GM12878 (cell line): ENCODE measurements around the gene SEMA4D. TPM values are rescaled to one million over a fixed set of nuclear protein-coding genes. Genes with fewer than 3 reads are reported as not detected.

Experiments used
- EGR1 ChIP-seq, 2 experiments: IDR thresholded peaks; 1 replicate in 1 of 2; 2 replicates in 1 of 2; pipeline ENCODE4 v1.6.1; 2011 to 2012; ENCODE audit warnings: low read depth in 2 of 2, low read length in 2 of 2, borderline replicate concordance in 1 of 2, mild to moderate bottlenecking in 1 of 2, moderate library complexity in 1 of 2
- ETV6 ChIP-seq, 2 experiments: fragments of 450-650 bp in 1 of 2; IDR thresholded peaks in 1 of 2; conservative IDR thresholded peaks in 1 of 2; 2 replicates each; pipeline ENCODE4 v1.6.1; 2014; ENCODE audit warnings: antibody characterized with exemption in 1 of 2, borderline replicate concordance in 1 of 2, low read depth in 1 of 2, mild to moderate bottlenecking in 1 of 2, moderate library complexity in 1 of 2
- FOS ChIP-seq: IDR thresholded peaks from 3 replicates; pipeline ENCODE4 v1.6.1; 2011; ENCODE audit warnings: borderline replicate concordance; ENCODE audit not compliant: insufficient read length; ENCODE audit errors: extremely low read depth
- GATAD2B ChIP-seq: fragments of 450-650 bp; conservative IDR thresholded peaks from 2 replicates; pipeline ENCODE4 v1.6.1; 2017; ENCODE audit warnings: low read depth, mild to moderate bottlenecking, moderate library complexity
- IRF4 ChIP-seq: IDR thresholded peaks from 2 replicates; pipeline ENCODE4 v1.6.1; 2011; ENCODE audit warnings: low read depth, low read length
- MEF2A ChIP-seq: IDR thresholded peaks from 2 replicates; pipeline ENCODE4 v1.6.1; 2011; ENCODE audit warnings: low read depth, mild to moderate bottlenecking, low read length, moderate library complexity; ENCODE audit not compliant: insufficient read depth
- MXI1 ChIP-seq: fragments of 150-350 bp; IDR thresholded peaks from 2 replicates; pipeline ENCODE4 v1.6.1; 2011; ENCODE audit warnings: low read depth, mild to moderate bottlenecking, inconsistent platforms, low read length, improper control_type of control experiment
- NFIC ChIP-seq: IDR thresholded peaks from 2 replicates; pipeline ENCODE4 v1.6.1; 2012; ENCODE audit warnings: low read depth, mild to moderate bottlenecking, inconsistent platforms, low read length, moderate library complexity
- NR2C1 ChIP-seq: fragments of 450-650 bp; IDR thresholded peaks from 2 replicates; pipeline ENCODE4 v1.6.1; 2017; ENCODE audit warnings: antibody characterized with exemption, mild to moderate bottlenecking, moderate library complexity
- PAX5 ChIP-seq: IDR thresholded peaks from 2 replicates; pipeline ENCODE4 v1.6.1; 2011; ENCODE audit warnings: low read depth, low read length, borderline replicate concordance
- PAX8 ChIP-seq: fragments of 450-650 bp; IDR thresholded peaks from 2 replicates; pipeline ENCODE4 v1.6.1; 2017; ENCODE audit warnings: mild to moderate bottlenecking, moderate library complexity
- POLR2AphosphoS5 ChIP-seq: IDR thresholded peaks from 2 replicates; pipeline ENCODE4 v1.6.1; 2011; ENCODE audit warnings: mild to moderate bottlenecking, low read length, inconsistent platforms
- RAD21 ChIP-seq: IDR thresholded peaks from 2 replicates; pipeline ENCODE4 v1.6.1; 2011; ENCODE audit warnings: mild to moderate bottlenecking, low read depth, low read length, moderate library complexity; ENCODE audit not compliant: insufficient read depth
- SMAD1 ChIP-seq: fragments of 450-650 bp; IDR thresholded peaks from 2 replicates; pipeline ENCODE4 v1.6.1; 2018; ENCODE audit warnings: mild to moderate bottlenecking, low read depth; ENCODE audit not compliant: partially characterized antibody
- SP1 ChIP-seq: IDR thresholded peaks from one replicate; pipeline ENCODE4 v1.6.1; 2011; ENCODE audit warnings: low read depth, low read length
- TCF12 ChIP-seq: IDR thresholded peaks from 2 replicates; pipeline ENCODE4 v1.6.1; 2011; ENCODE audit warnings: low read depth, mild to moderate bottlenecking, low read length
- WRNIP1 ChIP-seq: IDR thresholded peaks from 2 replicates; pipeline ENCODE4 v1.6.1; 2011; ENCODE audit warnings: low read depth, low read length, improper control_type of control experiment, borderline replicate concordance
- YBX1 ChIP-seq: fragments of 450-650 bp; IDR thresholded peaks from 2 replicates; pipeline ENCODE4 v1.6.1; 2016; ENCODE audit warnings: antibody characterized with exemption
- ZNF687 ChIP-seq: fragments of 450-650 bp; IDR thresholded peaks from 2 replicates; pipeline ENCODE4 v1.6.1; 2017; ENCODE audit warnings: mild to moderate bottlenecking, moderate library complexity
- polyA plus RNA-seq, 11 experiments: library from polyadenylated mRNA; depleted of rRNA in 4 of 11; unstranded in 6 of 11; stranded (reverse) in 5 of 11; fragments of >200 nt; fragmentation: Nextera tagmentation in 4 of 11; fragmentation: Illumina TruSeq in 1 of 11; extraction: Ambion mirVana in 4 of 11; extraction: Trizol in 1 of 11; gene quantifications; 1 replicate in 1 of 11; 2 replicates in 10 of 11; pipeline versions ENCODE4 v1.2.1 to v1.2.3, GENCODE V29; 2011 to 2016; ENCODE audit warnings: inconsistent platforms in 2 of 11, missing spikeins in 2 of 11, low read depth in 1 of 11
- total RNA-seq, 4 experiments: library from RNA; depleted of rRNA in 3 of 4; stranded (reverse); fragments of >200 nt in 3 of 4; fragmentation: Illumina TruSeq in 1 of 4; extraction: Trizol in 1 of 4; gene quantifications; 2 replicates each; pipeline versions ENCODE4 v1.2.1 to v1.2.3, GENCODE V29; 2013 to 2021
- TF ChIP-seq, protein P1 (sequence below): fragments of 450-650 bp; IDR thresholded peaks from 2 replicates; pipeline ENCODE4 v1.6.1; 2016; ENCODE audit warnings: mild to moderate bottlenecking
- TF ChIP-seq, protein P2 (sequence below): fragments of 450-650 bp; IDR thresholded peaks from 2 replicates; pipeline ENCODE4 v1.6.1; 2016; ENCODE audit warnings: mild to moderate bottlenecking, moderate library complexity, borderline replicate concordance

SEMA4D gene
- total and polyA plus RNA-seq, 10 of the 15 experiments (the other 5 are each of a cell fraction or from before 2014, with no cell fraction given) = 15.1 to 136 (median 39.6) TPM

DNA sequence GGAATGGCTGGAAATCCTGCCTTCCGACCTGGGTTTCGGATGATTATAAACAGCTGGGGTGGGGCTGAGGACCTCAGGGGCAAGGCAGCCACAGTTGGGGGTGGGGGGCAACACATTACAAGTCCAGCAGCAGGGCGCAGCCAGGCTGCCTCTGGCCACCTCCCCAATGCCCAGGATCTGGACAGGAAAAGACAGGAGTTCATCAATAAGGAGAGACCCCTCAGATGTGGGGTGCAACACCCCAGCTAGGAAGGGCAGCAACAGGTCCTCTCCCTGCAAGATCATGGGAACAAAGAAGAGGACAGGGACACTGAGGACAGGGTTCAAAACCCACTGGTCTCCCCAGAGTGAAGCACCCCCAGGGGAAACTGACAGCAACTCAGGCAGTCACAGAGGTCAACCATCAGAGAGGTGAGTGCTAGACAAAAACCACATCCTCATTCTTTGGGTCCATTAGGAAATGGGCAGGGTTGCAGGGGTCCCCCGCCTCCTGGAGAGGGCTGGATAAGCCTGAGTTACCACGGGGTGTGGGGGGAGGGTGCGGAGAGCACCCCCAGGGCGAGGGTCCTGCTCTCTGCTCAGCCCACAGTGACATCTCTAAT, 33.5 kb downstream of the SEMA4D start (continued):
- TF ChIP-seq, protein P1, sequence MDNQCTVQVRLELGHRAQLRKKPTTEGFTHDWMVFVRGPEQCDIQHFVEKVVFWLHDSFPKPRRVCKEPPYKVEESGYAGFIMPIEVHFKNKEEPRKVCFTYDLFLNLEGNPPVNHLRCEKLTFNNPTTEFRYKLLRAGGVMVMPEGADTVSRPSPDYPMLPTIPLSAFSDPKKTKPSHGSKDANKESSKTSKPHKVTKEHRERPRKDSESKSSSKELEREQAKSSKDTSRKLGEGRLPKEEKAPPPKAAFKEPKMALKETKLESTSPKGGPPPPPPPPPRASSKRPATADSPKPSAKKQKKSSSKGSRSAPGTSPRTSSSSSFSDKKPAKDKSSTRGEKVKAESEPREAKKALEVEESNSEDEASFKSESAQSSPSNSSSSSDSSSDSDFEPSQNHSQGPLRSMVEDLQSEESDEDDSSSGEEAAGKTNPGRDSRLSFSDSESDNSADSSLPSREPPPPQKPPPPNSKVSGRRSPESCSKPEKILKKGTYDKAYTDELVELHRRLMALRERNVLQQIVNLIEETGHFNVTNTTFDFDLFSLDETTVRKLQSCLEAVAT = peak; percentile 8; the same call in 1 of the 2 replicates
- TF ChIP-seq FOS (no peak), EGR1 (IDR thresholded peaks at IDR 0.05; ENCODE audit: borderline replicate concordance in 1 of 2, low read depth in 2 of 2, low read length in 2 of 2) (no peak), YBX1 (peak; percentile 84; the same call in 1 of the 2 replicates), ETV6 (conservative IDR thresholded peaks at IDR 0.05 in 1 of 2, IDR thresholded peaks at IDR 0.05 in 1 of 2; ENCODE audit: borderline replicate concordance in 1 of 2, low read depth in 1 of 2) (peak in 1 of 2 experiments; percentile 38; a peak in 1 of 4 replicates), POLR2AphosphoS5 (peak; percentile 16; the same call in 1 of the 2 replicates), MEF2A (0 out of 2 replicates have a peak, but pooled peaks have one; percentile 10), ZNF687 (peak; percentile 68; the same call in 1 of the 2 replicates), TCF12 (no peak), WRNIP1 (no peak), PAX8 (no peak), RAD21 (no peak), MXI1 (no peak), NR2C1 (no peak), IRF4 (peak; percentile 37; the same call in 1 of the 2 replicates), SMAD1 (no peak), PAX5 (peak; percentile 73; the same call in 1 of the 2 replicates), SP1 (peak; percentile 31), NFIC (no peak), GATAD2B (peak; percentile 92)
- TF ChIP-seq, protein P2, sequence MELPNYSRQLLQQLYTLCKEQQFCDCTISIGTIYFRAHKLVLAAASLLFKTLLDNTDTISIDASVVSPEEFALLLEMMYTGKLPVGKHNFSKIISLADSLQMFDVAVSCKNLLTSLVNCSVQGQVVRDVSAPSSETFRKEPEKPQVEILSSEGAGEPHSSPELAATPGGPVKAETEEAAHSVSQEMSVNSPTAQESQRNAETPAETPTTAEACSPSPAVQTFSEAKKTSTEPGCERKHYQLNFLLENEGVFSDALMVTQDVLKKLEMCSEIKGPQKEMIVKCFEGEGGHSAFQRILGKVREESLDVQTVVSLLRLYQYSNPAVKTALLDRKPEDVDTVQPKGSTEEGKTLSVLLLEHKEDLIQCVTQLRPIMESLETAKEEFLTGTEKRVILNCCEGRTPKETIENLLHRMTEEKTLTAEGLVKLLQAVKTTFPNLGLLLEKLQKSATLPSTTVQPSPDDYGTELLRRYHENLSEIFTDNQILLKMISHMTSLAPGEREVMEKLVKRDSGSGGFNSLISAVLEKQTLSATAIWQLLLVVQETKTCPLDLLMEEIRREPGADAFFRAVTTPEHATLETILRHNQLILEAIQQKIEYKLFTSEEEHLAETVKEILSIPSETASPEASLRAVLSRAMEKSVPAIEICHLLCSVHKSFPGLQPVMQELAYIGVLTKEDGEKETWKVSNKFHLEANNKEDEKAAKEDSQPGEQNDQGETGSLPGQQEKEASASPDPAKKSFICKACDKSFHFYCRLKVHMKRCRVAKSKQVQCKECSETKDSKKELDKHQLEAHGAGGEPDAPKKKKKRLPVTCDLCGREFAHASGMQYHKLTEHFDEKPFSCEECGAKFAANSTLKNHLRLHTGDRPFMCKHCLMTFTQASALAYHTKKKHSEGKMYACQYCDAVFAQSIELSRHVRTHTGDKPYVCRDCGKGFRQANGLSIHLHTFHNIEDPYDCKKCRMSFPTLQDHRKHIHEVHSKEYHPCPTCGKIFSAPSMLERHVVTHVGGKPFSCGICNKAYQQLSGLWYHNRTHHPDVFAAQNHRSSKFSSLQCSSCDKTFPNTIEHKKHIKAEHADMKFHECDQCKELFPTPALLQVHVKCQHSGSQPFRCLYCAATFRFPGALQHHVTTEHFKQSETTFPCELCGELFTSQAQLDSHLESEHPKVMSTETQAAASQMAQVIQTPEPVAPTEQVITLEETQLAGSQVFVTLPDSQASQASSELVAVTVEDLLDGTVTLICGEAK = no peak
